Stimulated activated CD4-positive, alpha-beta T cell treated with anti-CD3 and anti-CD28 coated beads, TNF-alpha, amount 100 ng/mL, for 1 hour (primary cell): ENCODE results near the gene GAS2.

Experiments
- DNase-seq, 3 donors: peaks; one replicate each; pipeline ENCODE4 v3.0.0-alpha.2; 2020; ENCODE audit warnings: low read depth in 3 of 3, low spot score in 1 of 3

Gene GAS2

DNA sequence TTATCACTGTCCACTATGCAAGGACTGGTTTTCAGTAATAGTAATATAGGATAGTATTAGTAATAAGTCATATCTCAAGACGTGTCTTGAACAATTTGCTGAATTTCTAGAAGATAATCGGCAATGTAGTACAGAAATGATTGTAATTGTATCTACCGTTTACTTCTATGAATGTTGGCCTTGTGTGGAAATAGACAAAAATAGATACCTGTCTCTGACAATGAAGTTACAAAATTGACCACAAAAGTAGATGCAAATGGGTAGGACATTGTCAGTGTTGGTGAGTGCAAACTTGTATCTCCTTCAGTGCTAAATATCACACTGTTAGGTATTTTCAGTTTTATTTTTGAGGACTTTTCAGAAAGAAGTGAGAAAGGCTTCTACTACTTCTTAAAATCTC lies 120.1 kb downstream of the GAS2 start:
- no peak for DNase-seq

GRCh38 chr11:22787055-22787454 lies 120.6 kb downstream of the GAS2 start:
- no peak for DNase-seq

GRCh38 chr11:22787551-22788162 lies 121.2 kb downstream of the GAS2 start:
- no peak for DNase-seq

GRCh38 chr11:22792497-22792896 lies 126.1 kb downstream of the GAS2 start:
- no peak for DNase-seq

GRCh38 chr11:22795914-22796313 lies 129.5 kb downstream of the GAS2 start:
- no peak for DNase-seq

- DNase-seq, result no peak
These were observed 130.6 kb downstream of the GAS2 start for GRCh38 chr11:22797047-22797446.

DNA sequence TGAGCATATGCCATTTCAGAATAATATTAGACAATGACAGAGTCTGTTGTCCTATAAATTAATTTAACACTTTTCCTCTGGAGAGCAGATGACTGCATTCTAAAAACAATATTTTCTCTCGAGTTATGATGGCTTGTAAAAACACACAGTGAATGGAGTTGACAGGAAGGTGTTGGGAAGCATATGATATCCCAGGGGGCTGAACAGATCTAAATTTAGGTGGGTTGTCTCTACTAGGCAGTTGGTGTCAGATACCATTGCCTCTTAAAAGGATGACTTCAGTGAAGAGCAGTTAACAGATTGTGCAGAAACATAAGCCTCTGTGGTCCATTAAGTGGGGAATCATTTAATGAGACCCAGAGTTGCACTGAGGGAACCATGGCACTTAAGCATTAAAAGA lies 132.5 kb downstream of the GAS2 start:
- no peak for DNase-seq

DNA sequence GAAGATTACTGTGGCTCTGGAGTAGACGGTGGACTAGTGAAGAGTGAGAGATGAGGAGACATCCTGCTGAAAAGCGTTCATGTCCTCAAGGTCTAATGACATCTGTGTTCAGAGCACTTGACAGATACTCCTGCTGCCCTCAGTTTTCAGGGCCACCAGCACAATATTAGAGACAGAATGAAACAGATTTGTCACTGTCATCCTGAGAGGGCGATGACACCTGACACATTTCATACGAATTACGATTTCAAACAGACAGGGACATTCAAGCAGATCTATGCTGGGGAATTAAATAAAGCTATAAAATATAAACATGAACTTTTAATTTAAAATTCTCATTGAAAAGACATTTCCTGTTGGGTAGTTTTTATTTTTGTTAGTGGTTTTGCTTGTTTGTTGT lies 134.1 kb downstream of the GAS2 start:
- no peak for DNase-seq

DNA sequence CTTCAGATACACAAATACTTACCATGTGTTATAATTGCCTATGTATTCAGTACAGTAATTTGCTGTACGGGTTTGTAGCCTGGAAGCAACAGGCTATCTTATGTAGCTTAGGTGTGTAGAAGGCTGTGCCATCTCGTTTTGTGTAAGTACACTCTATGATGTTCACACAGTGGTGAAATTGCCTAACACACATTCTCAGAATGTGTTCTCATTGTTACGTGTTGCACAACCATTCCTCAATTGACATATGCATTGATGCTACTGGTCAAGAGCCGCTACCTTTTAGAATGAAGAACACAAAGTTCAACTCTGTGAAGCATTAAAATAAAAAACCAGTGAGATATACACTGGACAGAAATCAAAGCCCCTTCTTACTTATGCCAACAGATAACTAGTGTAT lies 136.4 kb downstream of the GAS2 start:
- no peak for DNase-seq

- DNase-seq, result no peak
These were observed 141.0 kb downstream of the GAS2 start for GRCh38 chr11:22807391-22807790.

DNA sequence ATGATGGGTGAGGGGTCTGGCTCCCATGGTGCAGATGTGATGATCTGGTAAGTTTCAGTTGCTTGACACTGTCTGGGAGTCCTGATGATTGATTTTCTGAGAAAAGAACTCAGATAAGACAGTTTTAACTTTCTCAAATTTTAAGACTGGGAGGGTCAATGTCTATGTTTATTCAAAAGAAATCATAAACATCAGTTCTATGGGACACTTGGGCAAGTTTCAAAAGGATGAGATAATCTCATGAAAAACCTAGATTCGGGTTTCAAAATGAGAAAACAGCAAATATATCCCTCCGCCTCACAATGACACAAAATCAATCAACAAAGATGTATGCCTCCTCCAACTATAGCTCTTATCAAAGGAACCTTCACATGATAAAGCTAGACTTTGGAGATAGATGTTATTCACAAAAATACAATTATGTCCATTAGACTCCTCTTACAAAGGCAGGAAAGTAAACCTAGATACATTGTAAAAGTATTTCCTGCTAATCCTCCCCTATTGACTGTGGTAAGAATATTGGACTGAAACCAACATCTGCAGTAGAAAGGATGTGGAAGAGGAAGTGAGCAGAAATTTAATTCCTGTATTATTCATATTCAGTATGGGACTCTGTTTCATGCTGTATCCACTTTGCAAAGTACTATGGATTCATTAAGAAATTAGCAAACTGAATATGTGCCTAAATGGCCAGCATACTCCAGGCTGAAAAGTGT lies 141.6 kb downstream of the GAS2 start:
- no peak for DNase-seq

DNA sequence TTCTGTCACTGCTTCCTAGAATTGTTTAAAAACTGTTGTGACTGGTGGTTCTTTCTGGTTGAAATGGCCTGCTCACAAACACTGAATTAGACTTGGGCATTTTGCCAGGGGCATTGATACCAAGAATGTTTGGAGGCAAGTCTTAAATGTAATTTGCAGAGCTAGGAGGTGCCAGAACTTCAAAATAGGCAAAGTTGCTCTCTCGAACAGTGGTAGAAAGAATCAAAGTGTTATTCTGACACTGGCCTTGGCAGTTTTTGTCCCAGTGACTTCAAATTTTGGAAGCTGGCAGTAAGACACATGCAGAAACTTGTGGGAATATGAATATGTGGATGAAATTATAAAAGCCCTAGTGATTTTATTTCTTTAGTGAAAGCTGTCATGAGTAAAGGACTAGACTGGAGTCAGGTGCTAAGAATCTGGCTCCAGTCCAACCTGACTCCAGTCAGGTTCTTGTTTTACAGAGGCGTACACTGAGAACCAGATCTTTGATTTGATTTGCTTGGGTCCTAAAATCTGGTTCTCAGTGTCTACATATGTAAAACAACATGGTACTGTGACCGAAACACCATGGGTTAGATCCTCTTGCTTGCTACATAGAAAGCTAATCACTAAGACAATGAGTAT lies 142.3 kb downstream of the GAS2 start:
- no peak for DNase-seq

DNA sequence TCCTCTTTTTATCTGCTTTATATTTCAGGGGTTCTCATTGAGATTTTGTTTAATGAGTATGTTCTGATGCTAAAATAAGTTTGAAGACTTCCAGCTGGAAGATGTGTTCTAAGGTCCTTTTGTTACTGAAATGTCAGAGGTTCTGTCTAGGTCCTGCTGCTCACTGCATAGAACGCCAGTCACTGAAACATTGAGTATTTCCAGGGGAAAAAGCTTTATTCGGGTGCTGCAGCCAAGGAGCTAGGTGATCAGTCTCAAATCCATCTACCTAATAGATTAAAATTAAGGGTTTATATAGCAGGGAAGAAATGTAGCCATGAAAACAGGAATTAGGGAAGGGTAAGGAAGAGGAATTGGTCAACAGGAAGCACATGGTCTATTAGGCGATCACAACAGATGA lies 143.5 kb downstream of the GAS2 start:
- DNase-seq, result no peak

DNA sequence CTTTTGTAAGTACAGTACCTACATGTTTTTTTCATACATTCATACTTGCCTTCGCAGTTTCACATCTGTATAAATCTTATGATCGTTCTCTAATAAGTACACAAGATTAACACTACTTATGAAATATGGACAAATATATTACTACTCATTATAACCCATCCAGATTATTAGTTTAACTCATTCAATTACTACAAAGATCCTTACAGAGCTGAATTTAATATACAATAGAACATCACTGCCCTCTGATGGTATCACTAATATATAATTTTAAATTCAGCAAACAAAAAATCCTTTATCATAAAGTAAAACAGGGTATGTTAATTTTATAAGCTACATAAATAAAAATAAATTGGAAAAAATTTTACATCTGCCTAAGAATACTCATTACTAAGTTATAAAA lies 155.8 kb downstream of the GAS2 start:
- no peak for DNase-seq

DNA sequence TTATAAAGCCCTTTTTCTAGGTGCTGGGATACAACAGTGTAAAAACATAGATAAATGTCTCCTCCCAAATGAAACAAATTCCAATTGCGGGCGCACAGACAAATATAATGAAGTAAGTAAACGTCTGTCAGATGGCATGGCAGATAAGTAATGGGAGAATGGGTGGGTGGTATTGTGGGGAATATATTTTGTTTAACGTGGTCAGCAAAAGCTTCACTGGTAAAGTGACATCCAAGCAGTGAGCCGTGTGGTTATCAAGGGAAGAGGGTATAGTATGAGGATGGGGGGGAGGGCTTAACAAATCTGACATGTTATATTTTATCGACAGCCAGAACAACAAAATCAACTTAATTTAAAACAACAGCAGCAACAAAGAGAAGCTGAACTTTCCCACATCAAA lies 162.0 kb downstream of the GAS2 start:
- DNase-seq, result no peak

DNA sequence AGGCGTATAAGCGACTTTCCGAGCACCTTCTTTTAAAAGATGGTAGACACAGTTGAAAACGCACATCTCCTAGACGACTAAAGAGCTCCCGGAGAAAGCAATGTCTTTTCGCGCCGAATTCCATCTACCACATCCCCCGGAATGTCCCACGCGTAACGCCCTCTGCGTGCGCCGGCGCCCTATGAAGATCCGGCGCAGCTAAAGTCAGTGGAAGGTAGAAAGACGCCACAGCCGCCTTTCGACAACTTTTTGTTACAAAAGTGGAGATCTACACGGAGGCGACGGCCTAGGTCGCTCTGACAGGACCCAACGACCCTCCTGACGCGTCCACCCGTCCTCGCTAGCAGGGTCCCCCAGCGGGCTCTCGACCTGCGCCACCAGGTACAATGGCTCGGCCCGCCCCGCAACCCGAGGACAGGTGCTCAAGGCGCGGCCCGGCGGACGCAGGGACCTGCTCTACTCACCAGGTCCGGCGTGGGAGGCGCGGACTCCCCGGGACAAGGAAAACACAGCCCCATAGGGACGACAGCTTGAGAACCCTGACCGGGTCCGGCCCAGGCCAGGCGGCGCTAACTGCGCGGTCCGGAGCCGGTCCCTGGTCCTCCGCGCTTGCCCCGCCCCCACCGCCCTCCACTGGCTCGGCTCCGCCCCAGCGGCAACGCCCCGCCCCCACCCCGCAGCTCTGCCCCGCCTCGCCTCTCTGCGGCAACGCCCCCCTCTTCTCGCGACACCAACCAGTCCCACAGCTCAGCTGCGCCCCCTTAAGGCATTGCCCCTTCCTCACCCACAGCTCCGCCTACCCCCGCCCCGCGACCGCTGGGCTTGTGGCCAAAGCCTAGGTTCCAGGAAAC lies 163.0 kb downstream of the GAS2 start, which contains the start of gene SVIP:
SVIP (minus strand) TSS at position 571 of the 851 bp plus-strand sequence; CDS start at position 518, 53 bp downstream.
- DNase-seq, result peak; percentile 76 to 93 (median 86)

- DNase-seq, result no peak
These were observed 163.6 kb downstream of the GAS2 start for GRCh38 chr11:22830082-22830414.

GRCh38 chr11:22832315-22833015 lies 166.1 kb downstream of the GAS2 start:
- DNase-seq, result no peak

DNA sequence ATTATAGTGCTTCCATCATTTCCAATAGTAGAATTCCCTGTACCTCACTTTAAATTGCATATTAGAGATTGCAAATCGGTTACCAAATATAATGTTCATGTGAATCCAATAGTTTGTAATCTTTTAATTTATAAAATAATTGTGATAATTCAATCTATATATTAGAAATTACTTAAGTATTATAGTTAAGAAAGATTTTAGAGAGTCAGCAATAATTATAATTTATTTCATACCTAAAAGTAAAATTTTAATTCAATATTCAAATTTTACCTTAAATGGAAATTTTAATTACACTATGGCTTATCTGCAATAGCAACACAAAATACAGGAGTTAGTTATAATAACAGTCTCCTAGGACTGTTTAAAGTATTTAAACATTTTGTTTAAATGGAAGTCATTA lies 180.3 kb downstream of the GAS2 start:
- no peak for DNase-seq

DNA sequence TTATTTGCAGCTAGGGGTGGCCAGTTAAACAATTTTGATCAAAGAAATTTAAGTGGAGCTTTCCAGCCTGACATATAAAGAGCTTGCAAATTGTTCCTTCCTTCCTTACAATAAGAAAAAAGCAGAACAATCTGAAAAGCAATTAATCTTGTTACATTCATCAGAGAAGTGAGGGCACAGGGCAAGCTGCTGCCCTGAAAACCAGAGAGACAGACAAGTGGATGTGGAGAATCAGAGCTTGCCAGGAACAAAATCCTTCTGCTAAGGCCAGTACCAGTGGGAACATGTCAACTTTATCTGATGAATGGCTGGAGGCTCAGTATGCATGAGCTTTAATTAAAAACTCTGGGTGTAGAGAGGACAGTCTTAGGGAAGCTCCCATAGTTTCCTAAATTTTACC lies 185.1 kb downstream of the GAS2 start:
- DNase-seq, result no peak

GRCh38 chr11:22859756-22860155 lies 193.3 kb downstream of the GAS2 start:
- no peak for DNase-seq
